Measurements from ENCODE around the gene SLC49A4. TPM values are rescaled to one million over a fixed set of nuclear protein-coding genes. Genes with fewer than 3 reads are reported as not detected.

SLC49A4 gene
- total RNA-seq, 4 donors from 2014 or later: 20.4 to 33.9 (median 28.7) TPM

DNA sequence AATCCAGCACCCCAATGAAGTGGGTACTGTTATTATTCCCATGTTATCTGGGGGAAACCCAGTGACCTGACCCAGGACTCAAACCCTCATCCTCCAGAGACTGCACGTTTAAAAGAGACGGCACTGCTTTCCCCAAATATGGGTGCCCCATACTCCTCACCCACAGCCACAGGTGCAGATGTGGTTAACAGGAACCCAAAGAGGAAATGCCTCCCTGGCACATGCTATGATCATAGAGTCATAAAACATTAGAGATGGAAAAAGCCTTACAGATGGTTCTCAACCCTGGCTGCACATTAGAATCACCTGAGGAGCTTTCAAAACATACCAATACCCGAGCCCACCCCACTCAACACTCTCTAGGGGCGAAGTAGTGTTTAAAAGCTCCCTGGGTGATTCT is 121.2 kb downstream of the SLC49A4 start:
- H3K4me1 ChIP-seq: no peaks in the 10 kb centered on the region
- TF ChIP-seq POLR2A (IDR thresholded peaks at IDR 0.05) (no peak), EP300 (IDR thresholded peaks at IDR 0.05) (no peak), POLR2AphosphoS5 (IDR thresholded peaks at IDR 0.05) (no peak)
- TF ChIP-seq, protein P1, sequence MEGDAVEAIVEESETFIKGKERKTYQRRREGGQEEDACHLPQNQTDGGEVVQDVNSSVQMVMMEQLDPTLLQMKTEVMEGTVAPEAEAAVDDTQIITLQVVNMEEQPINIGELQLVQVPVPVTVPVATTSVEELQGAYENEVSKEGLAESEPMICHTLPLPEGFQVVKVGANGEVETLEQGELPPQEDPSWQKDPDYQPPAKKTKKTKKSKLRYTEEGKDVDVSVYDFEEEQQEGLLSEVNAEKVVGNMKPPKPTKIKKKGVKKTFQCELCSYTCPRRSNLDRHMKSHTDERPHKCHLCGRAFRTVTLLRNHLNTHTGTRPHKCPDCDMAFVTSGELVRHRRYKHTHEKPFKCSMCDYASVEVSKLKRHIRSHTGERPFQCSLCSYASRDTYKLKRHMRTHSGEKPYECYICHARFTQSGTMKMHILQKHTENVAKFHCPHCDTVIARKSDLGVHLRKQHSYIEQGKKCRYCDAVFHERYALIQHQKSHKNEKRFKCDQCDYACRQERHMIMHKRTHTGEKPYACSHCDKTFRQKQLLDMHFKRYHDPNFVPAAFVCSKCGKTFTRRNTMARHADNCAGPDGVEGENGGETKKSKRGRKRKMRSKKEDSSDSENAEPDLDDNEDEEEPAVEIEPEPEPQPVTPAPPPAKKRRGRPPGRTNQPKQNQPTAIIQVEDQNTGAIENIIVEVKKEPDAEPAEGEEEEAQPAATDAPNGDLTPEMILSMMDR (IDR thresholded peaks at IDR 0.05): no peak
- H3K4me3 ChIP-seq: no peak overlapping the region
- no peaks in the 10 kb centered on the region for H3K9me3 ChIP-seq
- WGBS, 2 donors (ENCODE audit: low coverage in 1 of 2): 69% methylated on average over 3 of the region's 4 CpGs; no CpG with 5 or more reads in 1 of the 2 donors
- no peak for ATAC-seq
- H3K36me3 ChIP-seq: no peaks in the 10 kb centered on the region
- no peak overlapping the region for H3K27ac ChIP-seq
- peaks cover 29% of the 10 kb centered on the region for H3K27me3 ChIP-seq

DNA sequence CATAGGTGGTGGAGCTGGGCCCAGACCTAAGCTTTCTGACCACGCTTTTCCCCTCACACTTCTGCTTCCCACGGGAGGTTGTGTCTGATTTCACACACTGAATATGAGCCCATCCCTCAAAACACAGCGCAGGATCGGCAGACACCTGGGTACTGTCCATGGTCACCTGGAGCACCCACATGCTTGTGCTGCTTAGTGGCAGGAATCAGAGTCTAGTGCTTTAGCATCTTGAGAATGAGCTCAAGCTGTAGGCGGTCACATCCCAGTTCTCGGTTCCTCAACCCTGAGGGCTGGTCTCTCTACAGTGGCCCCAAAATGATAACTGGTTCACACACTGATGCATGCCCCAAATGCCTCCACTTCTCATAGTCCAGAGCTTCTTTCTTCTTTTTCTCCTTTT is 121.7 kb downstream of the SLC49A4 start:
- no peak for ATAC-seq
- peaks cover 29% of the 10 kb centered on the region for H3K27me3 ChIP-seq
- H3K4me3 ChIP-seq: no peak overlapping the region
- no peaks in the 10 kb centered on the region for H3K9me3 ChIP-seq
- no peaks in the 10 kb centered on the region for H3K36me3 ChIP-seq
- H3K27ac ChIP-seq: no peak overlapping the region
- peaks cover 0 to under 1% (median 0%) of the 10 kb centered on the region in 3 donors for H3K4me1 ChIP-seq
- 92 to 100% methylated on average over 2 to 4 of the region's 6 CpGs for WGBS, 2 donors (ENCODE audit: low coverage in 1 of 2)
- TF ChIP-seq, protein P1 (IDR thresholded peaks at IDR 0.05): no peak
- no peak for TF ChIP-seq EP300 (IDR thresholded peaks at IDR 0.05)
- no peak for TF ChIP-seq POLR2A (IDR thresholded peaks at IDR 0.05)
- no peak for TF ChIP-seq POLR2AphosphoS5 (IDR thresholded peaks at IDR 0.05)

DNA sequence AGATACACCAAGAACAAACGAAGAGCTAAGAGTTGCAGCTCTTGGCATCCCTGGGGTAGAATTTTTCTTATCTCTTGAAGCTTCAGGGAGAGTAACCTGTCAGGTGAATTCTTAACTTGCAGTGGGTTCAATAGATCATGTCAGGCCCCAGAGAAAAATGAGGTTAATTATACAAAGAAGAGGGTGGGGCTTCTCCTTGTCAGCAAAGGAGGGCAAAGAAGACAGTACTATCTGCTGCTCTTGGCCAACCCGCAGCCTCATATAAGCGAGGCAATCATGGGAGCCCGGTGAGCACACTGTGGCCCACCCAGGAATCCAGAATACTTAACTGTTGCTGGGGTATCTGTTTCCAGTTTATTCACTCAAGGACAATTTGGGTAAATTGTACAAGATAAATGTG is 122.5 kb downstream of the SLC49A4 start:
- no peak for TF ChIP-seq POLR2A (IDR thresholded peaks at IDR 0.05)
- TF ChIP-seq POLR2AphosphoS5 (IDR thresholded peaks at IDR 0.05): no peak
- TF ChIP-seq, protein P1 (IDR thresholded peaks at IDR 0.05): no peak
- TF ChIP-seq EP300 (IDR thresholded peaks at IDR 0.05): no peak
- H3K36me3 ChIP-seq: no peaks in the 10 kb centered on the region
- H3K4me1 ChIP-seq: peaks cover 0 to 9% (median 0%) of the 10 kb centered on the region in 3 donors
- WGBS, 2 donors (ENCODE audit: low coverage in 1 of 2): 92 to 100% methylated on average over 2 to 4 of the region's 4 CpGs
- H3K27me3 ChIP-seq: peaks cover 29% of the 10 kb centered on the region
- no peak overlapping the region for H3K4me3 ChIP-seq
- ATAC-seq: no peak
- no peak overlapping the region for H3K27ac ChIP-seq
- no peaks in the 10 kb centered on the region for H3K9me3 ChIP-seq

DNA sequence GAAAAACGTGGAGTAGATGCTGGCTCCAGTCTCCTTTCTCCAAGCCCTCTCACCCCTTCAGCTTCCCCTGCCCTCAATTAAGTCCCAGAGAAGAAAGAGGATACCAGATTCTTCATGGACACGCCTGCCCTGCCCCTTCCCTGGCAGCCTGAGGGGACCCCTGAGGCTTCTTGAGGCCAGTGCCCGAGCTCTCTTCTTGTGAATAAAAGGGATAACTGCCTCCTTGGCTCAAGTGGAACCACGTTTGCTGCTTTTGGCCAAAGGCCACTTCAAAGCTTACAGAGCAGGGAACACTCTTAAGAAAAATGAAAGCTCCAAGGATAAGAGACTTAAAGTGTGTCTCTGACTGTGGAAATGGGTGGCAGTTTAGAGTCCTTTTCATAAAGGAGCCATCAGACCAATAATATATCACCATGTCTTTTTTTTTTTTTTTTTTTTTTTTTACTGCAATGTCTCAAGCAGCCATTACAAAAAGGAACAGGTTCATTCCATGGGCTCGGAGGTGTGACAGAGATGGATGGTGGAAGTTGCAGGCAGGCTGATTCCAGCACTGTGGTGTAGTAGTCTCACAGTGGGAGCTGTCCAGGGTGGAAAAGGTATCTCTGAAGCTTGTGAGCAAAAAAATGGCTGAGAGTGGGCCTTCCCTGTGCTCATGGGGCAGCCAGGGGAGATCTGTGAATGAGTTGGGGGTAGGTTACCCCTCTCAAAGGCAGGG is 123.9 kb downstream of the SLC49A4 start:
- H3K9me3 ChIP-seq: no peaks in the 10 kb centered on the region
- H3K27me3 ChIP-seq: peaks cover 29% of the 10 kb centered on the region
- H3K27ac ChIP-seq: no peak overlapping the region
- WGBS, 2 donors (ENCODE audit: low coverage in 1 of 2): 14 to 65% methylated on average over 1 to 4 of the region's 5 CpGs
- H3K4me1 ChIP-seq: peaks cover 0 to 11% (median 0%) of the 10 kb centered on the region in 3 donors
- TF ChIP-seq, protein P1 (IDR thresholded peaks at IDR 0.05): no peak
- no peak for TF ChIP-seq EP300 (IDR thresholded peaks at IDR 0.05)
- no peaks in the 10 kb centered on the region for H3K36me3 ChIP-seq
- ATAC-seq: no peak
- H3K4me3 ChIP-seq: no peak overlapping the region

DNA sequence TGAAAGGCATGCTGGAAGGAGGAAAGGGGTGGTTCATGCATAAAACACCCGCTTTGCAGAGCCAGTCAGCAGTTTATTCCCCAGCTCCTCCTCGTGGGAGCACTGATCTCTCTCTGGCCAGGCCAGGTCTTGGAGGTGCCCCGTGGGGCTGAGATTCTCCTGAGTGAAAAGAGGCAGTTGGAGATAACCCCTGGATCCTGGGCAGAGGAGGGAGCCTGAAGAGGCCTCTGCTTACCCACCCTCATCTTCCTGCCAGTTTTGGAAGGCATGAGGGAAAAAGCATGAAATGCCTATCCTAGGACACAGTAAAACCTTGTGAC is 124.4 kb downstream of the SLC49A4 start:
- Histone ChIP-seq H3K4me3 (no peak overlapping the region), H3K27ac (no peak overlapping the region), H3K4me1 (peaks cover 0 to 11% (median 0%) of the 10 kb centered on the region in 3 donors), H3K27me3 (peaks cover 33% of the 10 kb centered on the region), H3K9me3 (no peaks in the 10 kb centered on the region), H3K36me3 (no peaks in the 10 kb centered on the region)
- ATAC-seq: no peak
- 54% methylated on average over 2 of the region's 3 CpGs; no CpG with 5 or more reads in 1 of the 2 donors for WGBS, 2 donors (ENCODE audit: low coverage in 1 of 2)
- TF ChIP-seq EP300 (IDR thresholded peaks at IDR 0.05) (no peak), POLR2A (IDR thresholded peaks at IDR 0.05) (no peak), POLR2AphosphoS5 (IDR thresholded peaks at IDR 0.05) (no peak)
- TF ChIP-seq, protein P1 (IDR thresholded peaks at IDR 0.05): no peak

All from gastroesophageal sphincter (tissue), 4 donors.